Stimulated activated CD4-positive, alpha-beta T cell treated with anti-CD3 and anti-CD28 coated beads, Interleukin-1b, Interleukin-23, amount 100 ng/mL, for 4 hours (primary cell): Measurements from ENCODE around the gene CCDC80.

ENCODE experiments used
- DNase-seq, 2 donors: peaks; one replicate each; pipeline ENCODE4 v3.0.0-alpha.2; 2020; ENCODE audit warnings: low read depth in 2 of 2

Gene CCDC80

GRCh38 chr3:112654979-112655378 is 14.0 kb upstream of the CCDC80 start:
- DNase-seq: no peak

- no peak for DNase-seq
Measured at GRCh38 chr3:112654492-112654891, 13.5 kb upstream of the CCDC80 start.

- no peak for DNase-seq
Measured at GRCh38 chr3:112653881-112654300, 12.9 kb upstream of the CCDC80 start.

GRCh38 chr3:112653209-112653871 is 12.4 kb upstream of the CCDC80 start:
- DNase-seq: no peak

GRCh38 chr3:112651516-112651915 is 10.6 kb upstream of the CCDC80 start:
- no peak for DNase-seq

- DNase-seq: no peak
Measured at GRCh38 chr3:112651071-112651470, 10.1 kb upstream of the CCDC80 start.

GRCh38 chr3:112650482-112650881 is 9.5 kb upstream of the CCDC80 start:
- no peak for DNase-seq

- no peak for DNase-seq
Measured at GRCh38 chr3:112649478-112649735, 8.5 kb upstream of the CCDC80 start.

- DNase-seq: no peak
Measured at GRCh38 chr3:112647122-112647521, 6.2 kb upstream of the CCDC80 start.

GRCh38 chr3:112646623-112647022 is 5.7 kb upstream of the CCDC80 start:
- DNase-seq: no peak

- no peak for DNase-seq
Measured at GRCh38 chr3:112644453-112644852, 3.5 kb upstream of the CCDC80 start.

- DNase-seq: no peak
Measured at GRCh38 chr3:112643621-112644240, 2.8 kb upstream of the CCDC80 start.

- peak; percentile 60 to 75 for DNase-seq
Measured at GRCh38 chr3:112642912-112643506, 2.1 kb upstream of the CCDC80 start.

GRCh38 chr3:112640276-112640929 is 540 bp downstream of the CCDC80 start:
- no peak for DNase-seq

GRCh38 chr3:112639455-112640225 is 1.3 kb downstream of the CCDC80 start:
- DNase-seq: no peak

- DNase-seq: no peak
Measured at GRCh38 chr3:112638327-112639020, 2.5 kb downstream of the CCDC80 start.

GRCh38 chr3:112637700-112638099 is 3.2 kb downstream of the CCDC80 start:
- no peak for DNase-seq

- no peak for DNase-seq
Measured at GRCh38 chr3:112635674-112636073, 5.3 kb downstream of the CCDC80 start.

- no peak for DNase-seq
Measured at GRCh38 chr3:112634786-112635541, 6.0 kb downstream of the CCDC80 start.

- DNase-seq: no peak
Measured at GRCh38 chr3:112633757-112634156, 7.2 kb downstream of the CCDC80 start.

GRCh38 chr3:112633191-112633590 is 7.8 kb downstream of the CCDC80 start:
- DNase-seq: no peak
